K562 (cell line): ENCODE results near the gene MID2. TPM values are rescaled to one million over a fixed set of nuclear protein-coding genes. Genes with fewer than 3 reads are reported as not detected.

Experiments
- ATAC-seq: fragments of 200-7000 bp; cut with Tn5 transposase; 3 replicates; pipeline ENCODE4 v1.9.1; 2020; ENCODE audit warnings: moderate library complexity
- BruUV-seq: library from RNA; stranded (reverse); fragments of 400-500 nt; replicated peaks from 2 replicates; lab custom pipeline; 2021; lab: Mats Ljungman, UMichigan
- CTCF ChIA-PET: fragments of 300-600 bp; formaldehyde crosslinking; extraction: SDS; loops from one replicate; lab custom pipeline; 2021; ENCODE audit warnings: low intra/inter-chr PET ratio; lab: Yijun Ruan, JAX
- POLR2A ChIA-PET: fragments of 300-600, 350-650 bp; sonication (Branson Sonifier 250); formaldehyde crosslinking; extraction: SDS; loops from one replicate; lab custom pipeline; 2021; ENCODE audit warnings: antibody characterized with exemption, inconsistent platforms; lab: Yijun Ruan, JAX
- DNase-seq, 4 experiments: peaks; one replicate each; pipeline versions ENCODE4 v3.0.0 to v3.0.0-alpha.2; 2011 to 2018; ENCODE audit warnings: low spot score in 3 of 4, mixed read lengths in 3 of 4; ENCODE audit errors: extremely low read depth in 1 of 4
- FAIRE-seq: peaks from 2 replicates; lab custom pipeline; 2011; peaks lifted over from hg19 to GRCh38; lab: Jason Lieb, UNC
- H2AFZ ChIP-seq: 2 replicates; pipeline ENCODE4 v1.6.0; 2011; ENCODE audit warnings: low read depth, low read length, control low read depth, inconsistent platforms
- H3K27ac ChIP-seq: fragments of 200-600 bp; 3 replicates; pipeline ENCODE4 v1.8.0; 2011; ENCODE audit warnings: low read depth, mild to moderate bottlenecking, control low read depth, inconsistent platforms, low read length, moderate library complexity, mixed read lengths; ENCODE audit errors: extremely low read depth
- H3K27me3 ChIP-seq, 2 experiments: fragments of 300-600 bp in 1 of 2; 2 replicates in 1 of 2; 3 replicates in 1 of 2; pipeline versions ENCODE4 v1.6.0 to v1.8.0; 2011; ENCODE audit warnings: inconsistent platforms in 2 of 2, low read length in 2 of 2, mild to moderate bottlenecking in 1 of 2, mixed read lengths in 1 of 2, moderate library complexity in 1 of 2; ENCODE audit not compliant: control insufficient read depth in 2 of 2, insufficient read depth in 2 of 2
- H3K36me3 ChIP-seq: fragments of 300-600 bp; 3 replicates; pipeline ENCODE4 v1.8.0; 2011; ENCODE audit warnings: mild to moderate bottlenecking, low read length, inconsistent platforms; ENCODE audit not compliant: control insufficient read depth, insufficient read depth
- H3K4me1 ChIP-seq, 2 experiments: fragments of 200-600 bp in 1 of 2; replicated peaks in 1 of 2; 2 replicates in 1 of 2; 3 replicates in 1 of 2; pipeline versions ENCODE4 v1.5.1 to v1.8.0; 2011; ENCODE audit warnings: inconsistent platforms in 2 of 2, low read length in 2 of 2, mild to moderate bottlenecking in 1 of 2, mixed read lengths in 1 of 2, moderate library complexity in 1 of 2; ENCODE audit not compliant: control insufficient read depth in 2 of 2, insufficient read depth in 2 of 2
- H3K4me2 ChIP-seq: 2 replicates; pipeline ENCODE4 v1.6.1; 2011; ENCODE audit warnings: low read length, control low read depth, inconsistent platforms, mixed read lengths; ENCODE audit not compliant: insufficient read depth
- H3K4me3 ChIP-seq: fragments of 200-600 bp; sonication (generic), shearing (Covaris generic); 2 replicates; pipeline ENCODE4 v1.5.1; 2016; ENCODE audit warnings: control low read depth, inconsistent platforms
- H3K79me2 ChIP-seq: fragments of 200-600 bp; 3 replicates; pipeline ENCODE4 v1.8.0; 2011; ENCODE audit warnings: low read length, inconsistent platforms; ENCODE audit not compliant: control insufficient read depth, insufficient read depth
- H3K9ac ChIP-seq, 2 experiments: 2 replicates each; pipeline versions ENCODE4 v1.6.0 to v1.6.1; 2011; ENCODE audit warnings: low read depth in 2 of 2, low read length in 2 of 2, control low read depth in 1 of 2, inconsistent platforms in 1 of 2, mild to moderate bottlenecking in 1 of 2, mixed read lengths in 1 of 2; ENCODE audit not compliant: insufficient read depth in 1 of 2
- H3K9me1 ChIP-seq: one replicate; pipeline ENCODE4 v1.6.0; 2011; ENCODE audit warnings: inconsistent platforms, mild to moderate bottlenecking, low read length, moderate library complexity; ENCODE audit not compliant: control insufficient read depth, insufficient read depth
- H3K9me3 ChIP-seq: replicated peaks from 2 replicates; pipeline ENCODE4 v1.5.1; 2011; ENCODE audit warnings: low read depth, low read length, inconsistent platforms; ENCODE audit not compliant: control insufficient read depth, insufficient read depth
- H4K20me1 ChIP-seq: replicated peaks from 2 replicates; pipeline ENCODE4 v1.6.1; 2011; ENCODE audit warnings: low read length, inconsistent platforms, mixed read lengths; ENCODE audit not compliant: control insufficient read depth, insufficient read depth
- GABPB1 ChIP-seq: sonication (generic); formaldehyde crosslinking; IDR thresholded peaks from 2 replicates; pipeline ENCODE4 v1.8.0; 2022; ENCODE audit warnings: mild to moderate bottlenecking, missing genetic modification reagents
- ZKSCAN3 ChIP-seq: fragments of 250-450 bp; sonication (Bioruptor Pico); IDR thresholded peaks from 2 replicates; pipeline ENCODE4 v1.4.0; 2020
- WGBS: fragments of 100-300 bp; shearing (Covaris generic); methylation state at CpG from one replicate; pipeline ENCODE4 v1.1.6; 2016; ENCODE audit warnings: low coverage, mixed read lengths; ENCODE audit not compliant: insufficient coverage; ENCODE audit errors: missing lambda C conversion rate; 5-methylcytosine and 5-hydroxymethylcytosine counted together
- in situ Hi-C: fragments of 300-500 bp; cut with MboI; formaldehyde crosslinking; loops from 4 replicates; pipeline ENCODE4 v1.15.0; 2018; ENCODE audit warnings: inconsistent platforms, mixed read lengths
- intact Hi-C: fragments of 100-400 bp; cut with micrococcal nuclease; formaldehyde crosslinking; loops from 2 replicates; pipeline ENCODE4 v1.14.2; 2022
- polyA plus RNA-seq, 8 experiments: library from polyadenylated mRNA; depleted of rRNA in 4 of 8; stranded (reverse) in 5 of 8; unstranded in 3 of 8; fragments of >200 nt; fragmentation: Nextera tagmentation in 2 of 8; fragmentation: Illumina TruSeq in 1 of 8; extraction: Ambion mirVana in 2 of 8; extraction: Trizol in 1 of 8; gene quantifications; 2 replicates each; pipeline versions ENCODE4 v1.2.1 to v1.2.3, GENCODE V29; 2011 to 2014; ENCODE audit warnings: inconsistent platforms in 1 of 8, missing spikeins in 1 of 8
- total RNA-seq, 7 experiments: library from RNA; depleted of rRNA in 6 of 7; stranded (reverse); fragments of >200 nt in 6 of 7; fragmentation: Illumina TruSeq in 2 of 7; extraction: Trizol in 2 of 7; gene quantifications; 2 replicates each; pipeline versions ENCODE4 v1.2.1 to v1.2.3, GENCODE V29; 2011 to 2021; ENCODE audit warnings: low replicate concordance in 1 of 7
- TF ChIP-seq, protein P1 (sequence below), 2 experiments: IDR thresholded peaks in 1 of 2; conservative IDR thresholded peaks in 1 of 2; 2 replicates each; pipeline ENCODE4 v1.6.1; 2016; ENCODE audit warnings: low read depth in 2 of 2, mild to moderate bottlenecking in 1 of 2, missing compliant biosample characterization in 1 of 2, missing genetic modification characterization in 1 of 2, moderate library complexity in 1 of 2

The MID2 gene
- total and polyA plus RNA-seq, 9 of the 15 experiments (the other 6 are each of a cell fraction or from before 2014, with no cell fraction given): 0.07 TPM; not detected in 8

GRCh38 chrX:107905366-107905765, 79.7 kb downstream of the MID2 start (continued):
- TF ChIP-seq, protein P1, sequence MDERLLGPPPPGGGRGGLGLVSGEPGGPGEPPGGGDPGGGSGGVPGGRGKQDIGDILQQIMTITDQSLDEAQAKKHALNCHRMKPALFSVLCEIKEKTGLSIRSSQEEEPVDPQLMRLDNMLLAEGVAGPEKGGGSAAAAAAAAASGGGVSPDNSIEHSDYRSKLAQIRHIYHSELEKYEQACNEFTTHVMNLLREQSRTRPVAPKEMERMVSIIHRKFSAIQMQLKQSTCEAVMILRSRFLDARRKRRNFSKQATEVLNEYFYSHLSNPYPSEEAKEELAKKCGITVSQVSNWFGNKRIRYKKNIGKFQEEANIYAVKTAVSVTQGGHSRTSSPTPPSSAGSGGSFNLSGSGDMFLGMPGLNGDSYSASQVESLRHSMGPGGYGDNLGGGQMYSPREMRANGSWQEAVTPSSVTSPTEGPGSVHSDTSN (CRISPR knock-in tag; IDR thresholded peaks at IDR 0.05; ENCODE audit: low read depth): no peak
- TF ChIP-seq, protein P1 (tag; conservative IDR thresholded peaks at IDR 0.05; ENCODE audit: low read depth): no peak

DNA sequence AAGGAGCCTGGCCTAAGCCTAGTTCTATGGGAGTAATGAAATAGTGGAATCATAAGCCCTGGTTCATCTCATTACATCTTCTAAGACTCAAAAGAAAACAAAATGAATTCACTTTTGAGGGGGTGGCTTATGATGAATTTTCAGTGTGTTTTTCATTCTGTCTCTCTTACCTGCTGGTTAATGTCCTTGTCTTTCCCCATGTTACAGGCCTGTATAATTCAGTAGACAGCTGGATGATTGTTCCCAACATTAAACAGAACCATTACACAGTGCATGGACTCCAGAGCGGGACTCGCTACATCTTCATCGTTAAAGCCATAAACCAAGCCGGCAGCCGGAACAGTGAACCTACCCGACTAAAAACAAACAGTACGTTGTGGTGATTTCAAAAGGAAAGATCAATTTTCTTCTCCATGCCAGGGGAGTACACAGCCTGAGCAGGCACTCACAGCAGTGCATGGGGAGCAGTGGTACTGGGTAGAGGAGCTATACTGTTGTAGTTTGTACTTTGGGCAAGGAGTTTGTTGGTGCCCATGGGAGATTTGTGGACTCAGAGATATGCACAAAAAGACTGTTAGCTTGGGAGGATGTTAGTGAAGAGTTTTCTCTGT, 98.6 kb downstream of the MID2 start:
- in situ Hi-C loops (no loop called here), intact Hi-C loops (no loop called here)
- H3K27me3 ChIP-seq: no peaks in the 10 kb centered on the region
- H4K20me1 ChIP-seq: no peaks in the 10 kb centered on the region
- DNase-seq: no peak
- H2AFZ ChIP-seq: no peak overlapping the region
- POLR2A ChIA-PET: no interaction called here
- FAIRE-seq: no peak
- no peak overlapping the region for H3K9ac ChIP-seq
- no peaks in the 10 kb centered on the region for H3K9me3 ChIP-seq
- no peak for ATAC-seq
- CTCF ChIA-PET: no interaction called here
- TF ChIP-seq ZKSCAN3 (CRISPR knock-in tag): no peak
- no peak for TF ChIP-seq GABPB1
- TF ChIP-seq, all 486 proteins: peak for 0
- Histone ChIP-seq H3K4me3 (no peak overlapping the region), H3K27ac (no peak overlapping the region), H3K4me1 (no peaks in the 10 kb centered on the region), H3K4me2 (no peak overlapping the region), H3K36me3 (no peaks in the 10 kb centered on the region), H3K79me2 (no peaks in the 10 kb centered on the region), H3K9me1 (no peaks in the 10 kb centered on the region)
- no TSS peak for BruUV-seq
- 0% methylated on average over 7 of the region's 7 CpGs for WGBS
